Measurements from ENCODE around the gene NCKAP5. TPM values are rescaled to one million over a fixed set of nuclear protein-coding genes. Genes with fewer than 3 reads are reported as not detected.

The NCKAP5 gene
- polyA plus RNA-seq, 3 donors, result not detected

DNA sequence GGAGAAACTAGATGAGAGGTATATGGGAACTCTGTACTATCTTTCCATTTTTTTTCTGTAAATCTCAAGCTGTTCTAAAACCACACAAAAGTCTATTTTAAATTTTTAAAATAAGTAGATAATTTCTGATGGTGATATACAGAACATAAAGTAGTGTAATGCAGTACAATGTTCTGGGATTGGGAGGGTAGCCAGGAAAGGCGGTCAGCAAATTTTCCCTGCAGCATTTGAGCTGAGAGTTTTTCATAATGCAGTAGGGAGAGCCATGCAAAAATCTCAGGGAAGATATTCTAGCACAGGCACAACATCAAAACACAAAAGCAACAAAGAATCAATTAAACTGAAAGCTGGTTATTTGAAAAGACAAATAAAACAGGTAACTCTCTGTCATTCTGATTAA lies 141.5 kb downstream of the NCKAP5 start:
- Histone ChIP-seq H3K79me2 (ENCODE audit: insufficient read depth, low read length) (no peaks in the 10 kb centered on the region), H4K20me1 (ENCODE audit: insufficient read depth, low read length) (no peaks in the 10 kb centered on the region), H3K27me3 (ENCODE audit: control insufficient read depth in 2 of 2, insufficient read depth in 2 of 2, low read length in 2 of 2) (no peaks in the 10 kb centered on the region), H3K4me1 (ENCODE audit: control insufficient read depth in 1 of 2, insufficient read depth in 2 of 2, low read length in 2 of 2) (no peaks in the 10 kb centered on the region), H3K36me3 (replicated peaks in 1 of 2; ENCODE audit: control insufficient read depth in 1 of 2, insufficient read depth in 2 of 2, low read length in 2 of 2) (no peaks in the 10 kb centered on the region), H3K9me3 (replicated peaks in 1 of 2; ENCODE audit: control insufficient read depth in 1 of 2, insufficient read depth in 1 of 2, low read length in 2 of 2) (no peaks in the 10 kb centered on the region), H3K27ac (ENCODE audit: low read depth in 1 of 2, low read length in 2 of 2) (no peak overlapping the region), H2AFZ (ENCODE audit: insufficient read depth, low read depth, low read length, poor library complexity, severe bottlenecking) (no peak overlapping the region), H3K4me3 (replicated peaks in 1 of 3; ENCODE audit: low read depth in 2 of 3, low read length in 3 of 3) (no peak overlapping the region), H3K9ac (ENCODE audit: insufficient read depth, low read length, poor library complexity, severe bottlenecking) (no peak overlapping the region), H3K4me2 (replicated peaks; ENCODE audit: extremely low read depth, low read length, poor library complexity, severe bottlenecking) (no peak overlapping the region)
- no CpG with 5 or more reads among the region's 1 CpG for WGBS (ENCODE audit: insufficient coverage)
- TF ChIP-seq CTCF (IDR thresholded peaks at IDR 0.05), result no peak
- intact Hi-C loops (cut with micrococcal nuclease), result no loop called here
- Mint-ChIP-seq H3K36me3 (no peaks in the 10 kb centered on the region), H3K27me3 (ENCODE audit: low read depth in 3 of 3) (peaks cover 0 to 1% (median 0%) of the 10 kb centered on the region in 3 donors), H3K4me1 (no peaks in the 10 kb centered on the region), H3K4me3 (no peak overlapping the region), H3K9me3 (peaks cover 0 to 4% (median 2%) of the 10 kb centered on the region in 7 donors), H3K27ac (no peak overlapping the region)
- DNase-seq, result no peak

DNA sequence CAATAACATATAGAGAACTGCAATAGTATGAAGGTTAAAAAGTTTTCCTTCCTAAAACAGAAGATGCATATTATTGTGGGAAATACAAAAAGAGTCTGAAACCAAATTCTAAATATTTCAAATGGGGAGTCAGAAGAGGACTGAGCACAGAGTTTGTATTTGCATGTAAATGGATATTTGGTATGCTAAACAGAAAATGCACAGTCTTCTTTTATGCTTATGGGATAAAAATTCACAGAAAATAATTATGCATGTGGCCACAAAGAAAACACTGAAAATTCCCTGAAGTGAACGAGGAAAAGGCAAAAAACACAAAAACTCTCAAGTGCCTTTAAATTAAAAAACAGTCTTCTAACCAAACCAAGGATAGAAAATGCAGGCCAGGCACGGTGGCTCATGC lies 142.7 kb downstream of the NCKAP5 start:
- no peak overlapping the region for H3K4me3 ChIP-seq (replicated peaks in 1 of 3; ENCODE audit: low read depth in 2 of 3, low read length in 3 of 3)
- H3K4me2 ChIP-seq (replicated peaks; ENCODE audit: extremely low read depth, low read length, poor library complexity, severe bottlenecking), result no peak overlapping the region
- Mint-ChIP-seq H3K9me3 (peaks cover 0 to 2% (median 2%) of the 10 kb centered on the region in 7 donors), H3K27me3 (ENCODE audit: low read depth in 3 of 3) (peaks cover 0 to 1% (median 0%) of the 10 kb centered on the region in 3 donors), H3K4me3 (no peak overlapping the region), H3K36me3 (no peaks in the 10 kb centered on the region), H3K27ac (no peak overlapping the region), H3K4me1 (no peaks in the 10 kb centered on the region)
- WGBS (ENCODE audit: insufficient coverage), result 60% methylated on average over 2 of the region's 2 CpGs
- H3K4me1 ChIP-seq (ENCODE audit: control insufficient read depth in 1 of 2, insufficient read depth in 2 of 2, low read length in 2 of 2), result no peaks in the 10 kb centered on the region
- H2AFZ ChIP-seq (ENCODE audit: insufficient read depth, low read depth, low read length, poor library complexity, severe bottlenecking), result no peak overlapping the region
- no peak for DNase-seq
- intact Hi-C loops (cut with micrococcal nuclease), result no loop called here
- H3K36me3 ChIP-seq (replicated peaks in 1 of 2; ENCODE audit: control insufficient read depth in 1 of 2, insufficient read depth in 2 of 2, low read length in 2 of 2), result no peaks in the 10 kb centered on the region
- no peak overlapping the region for H3K27ac ChIP-seq (ENCODE audit: low read depth in 1 of 2, low read length in 2 of 2)
- no peaks in the 10 kb centered on the region for H3K27me3 ChIP-seq (ENCODE audit: control insufficient read depth in 2 of 2, insufficient read depth in 2 of 2, low read length in 2 of 2)
- H3K9me3 ChIP-seq (replicated peaks in 1 of 2; ENCODE audit: control insufficient read depth in 1 of 2, insufficient read depth in 1 of 2, low read length in 2 of 2), result no peaks in the 10 kb centered on the region
- no peak for TF ChIP-seq CTCF (IDR thresholded peaks at IDR 0.05)
- H3K79me2 ChIP-seq (ENCODE audit: insufficient read depth, low read length), result no peaks in the 10 kb centered on the region
- H3K9ac ChIP-seq (ENCODE audit: insufficient read depth, low read length, poor library complexity, severe bottlenecking), result no peak overlapping the region
- no peaks in the 10 kb centered on the region for H4K20me1 ChIP-seq (ENCODE audit: insufficient read depth, low read length)
